Measurements from ENCODE around the gene PIK3CA.
"Not testable (repeated sequence)": the region's sequence is repeated elsewhere in the genome, so short reads cannot be mapped to it uniquely, and the experiment has no call there.

The PIK3CA gene

DNA sequence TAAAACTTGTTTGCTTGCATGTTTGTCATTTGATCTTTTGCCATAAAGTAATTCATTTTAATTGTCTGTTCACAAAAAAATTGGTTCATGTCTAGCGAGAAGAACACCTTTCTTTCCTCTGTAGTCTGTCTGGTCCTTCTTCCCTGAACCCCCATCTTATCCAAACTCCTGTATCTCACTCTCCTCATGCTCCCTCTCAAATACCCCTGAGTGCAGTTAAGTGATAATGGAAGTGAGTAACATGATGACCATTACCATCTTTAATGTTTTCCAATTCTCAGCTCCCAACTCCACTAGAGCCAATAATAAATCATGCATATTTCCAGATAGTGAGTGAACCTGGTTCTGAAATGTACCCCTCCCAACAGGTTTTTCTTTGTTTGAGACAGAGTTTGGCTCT, 116.9 kb downstream of the PIK3CA start:
- no peak for DNase-seq

DNA sequence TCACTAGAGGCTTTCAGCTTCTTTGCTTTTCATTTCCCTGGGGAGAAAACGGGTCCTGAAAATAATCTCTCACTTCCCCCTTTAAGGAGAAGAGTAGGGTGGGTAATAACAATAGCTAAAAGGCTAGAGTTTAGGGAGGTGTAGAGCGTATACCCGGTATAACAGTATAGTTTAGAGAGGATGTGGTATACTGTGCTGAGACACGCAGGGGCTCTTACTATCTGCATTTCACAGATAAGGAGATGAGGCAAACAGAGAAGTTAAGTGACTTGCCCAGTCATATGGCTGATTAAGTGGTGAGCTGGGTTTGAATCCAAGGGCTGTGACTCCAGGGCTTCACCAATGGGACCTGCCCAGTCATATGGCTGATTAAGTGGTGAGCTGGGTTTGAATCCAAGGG, 117.7 kb downstream of the PIK3CA start:
- no peak for DNase-seq

DNA sequence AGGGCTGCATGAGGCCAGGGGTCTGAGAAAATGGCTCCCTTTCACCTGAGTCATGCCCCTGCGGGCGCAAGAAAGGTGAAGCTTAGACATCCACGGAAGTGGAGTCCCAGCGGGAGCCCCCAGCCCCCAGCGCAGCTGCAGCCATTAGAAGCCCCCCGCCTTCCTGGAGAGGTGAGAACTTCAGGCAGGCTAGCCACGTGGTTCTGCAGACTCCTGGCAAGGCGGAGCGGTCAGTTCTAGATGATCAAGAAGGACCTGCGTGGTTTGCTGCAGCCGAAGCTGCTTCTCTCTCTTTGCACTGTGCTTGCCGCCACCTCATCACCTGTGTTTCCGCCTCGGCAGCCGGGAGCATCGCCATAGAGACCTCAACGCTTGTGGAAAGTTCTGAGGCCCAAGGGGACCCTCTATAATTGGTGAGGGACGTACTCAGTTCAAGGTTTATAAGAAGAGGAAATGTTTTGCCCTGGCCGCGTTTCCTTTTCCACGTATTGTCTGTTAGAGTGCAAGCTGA, 118.6 kb downstream of the PIK3CA start:
- no peak for DNase-seq

DNA sequence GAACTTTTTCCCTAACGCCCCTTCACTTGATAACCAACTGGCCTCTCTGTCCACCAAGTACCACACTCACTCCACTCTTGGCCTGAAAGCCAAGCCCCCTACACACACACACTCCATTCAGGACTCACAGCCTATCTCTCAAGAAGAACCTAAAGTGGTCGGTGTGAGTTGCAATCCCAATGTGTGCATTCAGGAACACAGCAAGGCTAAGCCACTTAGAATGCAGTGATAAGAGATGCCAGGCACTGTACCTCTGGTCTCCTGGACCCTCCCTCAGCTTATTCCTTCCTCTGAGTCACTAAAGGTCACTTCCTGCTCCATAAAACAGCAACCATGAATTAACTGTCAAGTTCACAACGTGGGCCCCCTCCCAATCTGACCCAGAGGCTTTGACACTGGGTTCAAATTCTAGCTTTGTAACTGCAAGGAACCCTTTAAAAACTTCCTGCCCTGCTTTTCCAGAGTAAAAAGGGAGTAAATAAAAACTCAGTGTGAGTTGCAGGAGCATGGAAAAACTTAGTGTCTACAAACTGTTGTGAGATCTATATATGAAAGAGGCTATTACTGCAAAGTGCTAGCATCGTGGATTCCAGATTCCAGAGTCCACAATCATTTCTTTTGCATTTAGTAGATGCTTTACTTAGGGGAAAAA, 120.4 kb downstream of the PIK3CA start:
- no peak for DNase-seq

DNA sequence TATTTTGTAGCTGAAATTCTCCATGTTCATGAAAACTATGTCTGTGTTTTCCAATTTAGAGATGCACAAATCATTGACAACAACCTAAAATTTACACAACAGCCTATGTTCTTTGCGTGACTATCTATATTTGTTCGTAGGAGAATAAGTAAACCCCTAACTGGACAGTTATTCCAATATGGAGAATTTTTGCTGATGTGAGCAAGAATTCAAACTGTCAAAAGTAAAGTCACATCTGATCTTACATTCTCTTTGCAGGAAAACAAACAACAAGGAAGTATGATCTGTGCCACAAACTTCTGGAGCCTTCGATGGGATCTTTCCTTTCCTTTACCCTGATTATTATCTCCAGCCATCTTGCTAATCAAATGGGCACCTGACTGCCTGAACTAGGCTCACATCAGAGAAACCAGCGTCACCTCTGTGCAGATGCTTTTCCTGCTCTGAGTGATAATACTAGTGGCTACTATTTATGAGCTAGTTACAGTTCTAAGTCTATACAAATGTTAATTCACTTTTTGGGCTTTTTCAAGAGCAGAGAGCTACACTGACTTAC, 121.1 kb downstream of the PIK3CA start:
- DNase-seq, result no peak

DNA sequence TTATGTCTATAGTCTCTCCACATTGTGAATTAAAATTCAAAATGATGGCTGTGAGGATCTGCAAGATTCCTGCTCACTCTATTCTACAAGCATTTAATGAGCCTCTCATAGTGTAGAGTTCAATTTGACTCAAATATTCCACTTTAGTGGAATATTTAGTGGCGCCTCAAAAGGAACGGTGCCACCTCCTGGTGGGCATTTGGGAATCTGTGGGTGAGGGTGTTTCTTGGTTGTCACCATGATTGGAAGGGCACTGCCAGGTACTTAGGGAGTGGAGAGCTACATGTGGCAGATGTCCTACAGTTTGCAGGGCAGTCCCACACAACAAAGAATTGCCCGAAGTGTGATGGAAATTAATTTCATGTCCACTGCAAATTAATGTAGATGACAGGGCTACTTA, 124.2 kb downstream of the PIK3CA start:
- no peak for DNase-seq

DNA sequence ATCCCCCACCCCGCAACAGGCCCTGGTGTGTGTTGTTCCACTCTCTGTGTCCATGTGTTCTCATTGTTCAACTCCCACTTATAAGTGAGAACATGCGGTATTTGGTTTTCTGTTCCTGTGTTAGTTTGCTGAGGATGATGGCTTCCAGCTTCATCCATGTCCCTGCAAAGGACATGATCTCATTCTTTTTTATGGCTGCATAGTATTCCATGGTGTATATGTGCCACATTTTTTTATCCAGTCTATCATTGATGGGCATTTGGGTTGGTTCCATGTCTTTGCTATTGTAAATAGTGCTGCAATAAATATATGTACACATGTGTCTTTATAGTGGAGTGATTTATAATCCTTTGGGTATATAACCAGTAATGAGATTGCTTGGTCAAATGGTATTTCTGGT, 126.3 kb downstream of the PIK3CA start:
- DNase-seq, result not testable (repeated sequence)

DNA sequence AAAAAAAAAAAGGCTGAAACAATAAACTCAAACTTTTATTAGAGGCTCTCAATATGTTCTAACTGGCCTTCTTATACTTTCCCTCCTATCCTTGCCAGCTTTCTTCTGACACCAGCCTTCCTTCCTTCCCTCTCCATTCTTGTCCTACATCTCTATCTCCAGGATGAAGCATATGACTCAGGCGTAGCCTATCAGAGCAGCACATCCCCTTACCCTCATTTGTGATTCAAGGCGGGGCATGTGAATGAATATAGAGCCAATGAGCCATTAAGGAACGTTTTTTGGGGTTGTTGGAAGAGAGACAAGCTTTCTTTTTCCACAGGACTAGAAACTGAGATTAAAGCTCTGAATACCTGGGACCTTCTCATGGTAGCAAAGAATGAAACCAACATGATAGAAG, 127.8 kb downstream of the PIK3CA start:
- no peak for DNase-seq

DNA sequence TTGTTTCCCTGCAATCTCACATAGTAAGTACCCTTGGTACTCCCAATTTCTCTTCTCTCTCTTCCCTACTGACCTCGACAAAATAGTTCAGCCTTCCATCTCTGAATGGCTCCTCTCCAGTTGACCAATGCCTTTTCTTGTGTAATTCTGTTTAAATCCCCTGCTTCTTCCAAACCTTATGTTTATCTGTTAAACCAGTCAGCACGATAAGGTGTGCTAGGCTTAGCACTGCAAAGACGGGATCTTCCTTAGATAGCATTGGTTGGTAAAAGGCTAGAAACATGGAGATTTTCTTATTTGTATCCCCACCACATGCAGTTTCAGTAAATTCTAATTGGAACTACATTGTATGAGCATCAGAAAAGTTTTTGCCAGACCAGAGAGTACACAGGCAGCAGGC, 128.6 kb downstream of the PIK3CA start:
- no peak for DNase-seq

DNA sequence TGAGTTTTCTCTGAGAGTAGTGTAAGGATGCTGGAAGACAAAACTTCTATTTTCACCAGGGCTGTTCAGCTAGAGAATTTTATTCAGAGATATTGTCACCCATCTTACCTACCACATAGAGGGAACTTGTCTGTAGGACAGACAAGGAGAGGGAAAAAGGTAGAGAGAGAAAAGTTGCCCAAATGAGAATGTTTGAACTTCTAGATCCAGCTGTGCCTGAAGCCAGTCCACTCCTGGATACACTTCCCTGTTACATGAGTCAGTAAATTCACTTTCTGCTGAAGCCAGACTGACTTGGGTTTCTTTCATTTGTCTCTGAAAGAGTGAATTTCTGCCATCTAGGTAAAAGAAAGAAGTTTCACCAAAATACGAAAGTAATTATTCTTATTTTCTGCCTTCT, 130.0 kb downstream of the PIK3CA start:
- no peak for DNase-seq

DNA sequence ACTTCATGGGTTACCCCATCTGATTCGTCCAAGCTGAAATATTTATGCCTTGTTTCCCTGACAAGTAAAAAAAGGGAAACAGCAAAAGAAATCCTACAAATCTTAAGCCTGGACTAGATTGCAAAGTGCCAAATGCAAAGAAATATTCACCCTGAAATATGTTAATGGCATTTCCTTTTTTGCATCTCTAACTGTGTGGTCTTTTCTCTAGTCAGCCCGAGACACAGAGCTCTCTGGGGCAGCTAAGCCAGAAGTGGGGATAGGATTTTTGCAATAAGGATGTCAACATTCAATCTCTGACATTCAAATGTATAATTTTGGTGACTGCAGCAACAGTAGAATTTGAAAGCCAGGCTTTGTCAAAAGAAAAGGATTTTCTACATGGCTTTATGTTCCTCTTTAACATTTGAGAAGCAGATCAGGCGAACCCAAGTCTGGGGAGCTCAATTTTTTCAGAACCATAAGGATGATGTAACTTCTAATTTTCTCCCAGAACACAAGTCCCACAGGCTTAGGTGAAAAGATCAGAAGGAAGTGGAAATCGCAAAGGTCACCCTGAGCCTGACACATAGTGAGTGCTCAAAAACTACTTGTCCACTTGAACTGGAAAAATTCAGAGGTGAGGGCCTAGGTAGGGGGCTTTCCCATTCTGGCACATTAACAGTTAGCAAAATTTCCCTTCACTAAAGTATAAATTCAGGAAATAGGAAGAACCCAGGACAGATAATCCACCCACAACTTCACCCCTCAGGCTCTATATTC, 131.0 kb downstream of the PIK3CA start:
- DNase-seq, result no peak

DNA sequence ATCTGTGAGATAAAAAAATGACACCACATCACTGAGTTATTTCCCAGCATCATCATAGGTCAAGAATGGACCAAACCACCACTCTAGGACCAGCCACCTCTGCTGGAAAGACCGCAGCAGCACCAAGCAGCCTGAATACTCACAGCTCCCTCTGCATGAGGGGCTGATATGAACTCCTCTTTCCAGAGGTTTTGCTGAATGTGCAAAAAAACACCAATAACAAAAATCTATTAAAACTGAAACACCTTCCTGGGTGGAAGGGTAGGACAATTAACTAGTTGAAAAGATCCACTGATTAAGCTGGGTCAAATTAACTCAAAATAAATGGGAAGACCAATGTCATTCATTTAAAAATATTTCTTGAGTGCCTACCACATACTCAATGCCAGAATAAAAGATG, 131.7 kb downstream of the PIK3CA start:
- no peak for DNase-seq

DNA sequence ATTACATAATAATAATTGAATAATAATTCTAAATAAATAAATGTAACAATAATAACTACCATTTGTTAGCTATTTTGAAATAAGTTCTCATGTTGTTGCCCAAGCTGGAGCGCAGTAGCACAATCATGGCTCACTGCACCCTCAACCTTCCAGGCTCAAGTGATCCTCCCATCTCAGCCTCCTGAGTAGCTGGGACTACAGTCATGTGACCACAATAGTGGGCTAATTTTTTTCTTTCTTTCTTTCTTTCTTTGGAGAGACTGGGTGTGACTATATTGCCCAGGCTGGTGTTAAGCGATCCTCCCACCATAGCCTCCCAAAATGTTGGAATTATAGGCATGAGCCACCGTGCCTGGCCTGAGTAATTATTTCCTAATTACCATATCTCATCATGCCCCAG, 133.7 kb downstream of the PIK3CA start:
- no peak for DNase-seq

DNA sequence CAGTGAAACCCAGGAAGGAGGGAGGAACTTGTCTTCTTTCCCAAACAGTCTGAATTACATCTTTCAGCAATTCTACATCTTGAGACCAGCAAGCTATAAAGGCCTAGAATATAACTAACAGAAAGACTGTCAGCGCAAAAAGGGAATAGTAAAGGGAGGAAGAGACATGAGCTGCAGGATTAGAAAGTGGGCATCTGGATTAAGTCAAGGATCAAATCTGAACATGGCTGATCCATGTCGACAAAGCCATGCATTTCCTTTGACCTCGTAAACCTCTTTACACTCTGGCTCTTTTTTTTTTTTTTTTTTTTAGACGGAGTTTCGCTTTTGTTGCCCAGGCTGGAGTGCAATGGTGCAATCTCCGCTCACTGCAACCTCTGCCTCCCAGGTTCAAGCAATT, 138.2 kb downstream of the PIK3CA start:
- no peak for DNase-seq

DNA sequence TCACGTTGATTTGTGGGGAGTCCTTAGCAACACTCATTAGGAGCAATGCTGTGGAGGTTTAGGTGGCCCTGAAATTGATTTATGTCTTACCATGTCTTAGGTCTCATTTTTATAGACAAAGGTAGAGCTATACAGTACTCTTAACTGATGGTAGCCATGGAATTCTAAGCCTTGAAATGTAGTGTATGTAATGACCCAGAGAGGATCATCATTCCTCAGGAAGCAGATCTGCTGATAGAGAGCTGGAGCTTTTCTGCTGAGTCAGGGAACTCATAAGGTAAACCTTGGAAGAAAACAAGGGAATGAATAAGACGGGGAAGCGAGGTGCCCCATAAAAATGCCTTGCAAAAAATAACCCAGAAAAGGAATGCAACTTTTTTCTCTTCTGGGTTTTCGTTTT, 140.7 kb downstream of the PIK3CA start:
- no peak for DNase-seq

DNA sequence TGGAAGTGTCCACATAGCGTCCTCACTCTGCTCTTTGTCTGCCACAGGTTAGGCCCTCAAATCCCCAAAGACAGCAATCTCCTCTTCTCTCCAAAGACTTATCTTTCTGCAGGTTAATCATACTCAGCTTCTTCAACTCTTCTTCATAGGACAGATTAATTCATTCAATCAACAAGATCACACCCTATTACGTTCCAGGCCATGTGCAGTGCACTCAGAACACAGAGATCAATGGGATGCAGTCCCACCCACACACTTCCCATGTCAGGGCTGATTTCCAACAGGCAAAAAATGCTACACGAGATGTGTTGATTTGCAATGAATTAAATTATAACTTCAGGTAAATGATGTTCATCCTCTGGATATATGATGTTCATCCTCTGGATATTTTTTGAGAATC, 141.1 kb downstream of the PIK3CA start:
- DNase-seq, result no peak
